Brain microvascular endothelial cell (primary cell): ENCODE measurements around the gene LPXN.

Experiments
- DNase-seq: peaks from one replicate; pipeline ENCODE4 v3.0.0-alpha.2; 2020
- H3K27ac ChIP-seq: fragments of 250-450 bp; sonication (Bioruptor Pico); 2 replicates; pipeline ENCODE4 v1.5.1; 2020; ENCODE audit warnings: mild to moderate bottlenecking, moderate library complexity
- H3K27me3 ChIP-seq: fragments of 250-450 bp; sonication (Bioruptor Pico); replicated peaks from 2 replicates; pipeline ENCODE4 v1.5.1; 2020; ENCODE audit warnings: mild to moderate bottlenecking
- H3K36me3 ChIP-seq: fragments of 250-450 bp; sonication (Bioruptor Pico); replicated peaks from 2 replicates; pipeline ENCODE4 v1.5.1; 2020; ENCODE audit warnings: mild to moderate bottlenecking
- H3K4me3 ChIP-seq: 2 replicates; pipeline ENCODE4 v1.5.1; 2011; ENCODE audit warnings: low read depth, mild to moderate bottlenecking, control low read depth, low read length, moderate library complexity
- CTCF ChIP-seq: IDR thresholded peaks from 2 replicates; pipeline ENCODE4 v1.5.1; 2011; ENCODE audit warnings: low read depth, mild to moderate bottlenecking, moderate library complexity, low read length, control low read depth, inconsistent platforms; ENCODE audit errors: missing control alignments
- in situ Hi-C: cut with HindIII; loops from 2 replicates; pipeline ENCODE4 v1.10.0; 2017; ENCODE audit warnings: low sequenced_read_pairs, low pct_ligation_motif_present

The LPXN gene

GRCh38 chr11:58526721-58527120, 48.9 kb downstream of the LPXN start:
- in situ Hi-C loops = no loop called here
- no peak overlapping the region for H3K27ac ChIP-seq
- H3K4me3 ChIP-seq = no peak overlapping the region
- no peaks in the 10 kb centered on the region for H3K27me3 ChIP-seq
- no peaks in the 10 kb centered on the region for H3K36me3 ChIP-seq
- no peak for TF ChIP-seq CTCF
- DNase-seq = no peak

- Histone ChIP-seq H3K27ac (no peak overlapping the region), H3K27me3 (no peaks in the 10 kb centered on the region), H3K36me3 (no peaks in the 10 kb centered on the region), H3K4me3 (no peak overlapping the region)
- TF ChIP-seq CTCF = no peak
- in situ Hi-C loops = no loop called here
- DNase-seq = no peak
These were observed 50.5 kb downstream of the LPXN start for GRCh38 chr11:58525037-58525614.

- peak; percentile 96 for TF ChIP-seq CTCF
- DNase-seq = peak; percentile 75
- no peaks in the 10 kb centered on the region for H3K27me3 ChIP-seq
- peak overlapping the region; percentile 3 for H3K4me3 ChIP-seq
- no peaks in the 10 kb centered on the region for H3K36me3 ChIP-seq
- in situ Hi-C loops = loop anchor here (25.0 kb wide), 1 partner anchor 712 kb away; no protein-coding TSS in a partner anchor
- H3K27ac ChIP-seq = no peak overlapping the region
These were observed 51.2 kb downstream of the LPXN start for GRCh38 chr11:58524232-58525036.

GRCh38 chr11:58513747-58514367, 61.8 kb downstream of the LPXN start:
- in situ Hi-C loops = loop anchor here (25.0 kb wide), 1 partner anchor 702 kb away; no protein-coding TSS in a partner anchor
- H3K27me3 ChIP-seq = no peaks in the 10 kb centered on the region
- H3K27ac ChIP-seq = no peak overlapping the region
- no peaks in the 10 kb centered on the region for H3K36me3 ChIP-seq
- H3K4me3 ChIP-seq = no peak overlapping the region
- peak; percentile 65 for DNase-seq
- peak; percentile 76 for TF ChIP-seq CTCF

- Histone ChIP-seq H3K36me3 (no peaks in the 10 kb centered on the region), H3K27ac (no peak overlapping the region), H3K27me3 (no peaks in the 10 kb centered on the region), H3K4me3 (no peak overlapping the region)
- DNase-seq = no peak
- in situ Hi-C loops = loop anchor here (25.0 kb wide), 1 partner anchor 699 kb away; no protein-coding TSS in a partner anchor
- no peak for TF ChIP-seq CTCF
These were observed 64.0 kb downstream of the LPXN start for GRCh38 chr11:58511636-58512035.
